Activated naive CD4-positive, alpha-beta T cell treated with anti-CD3 and anti-CD28 coated beads, Interleukin-2, amount 50 U/mL, for 24 hours (primary cell): ENCODE measurements around the gene SENP5.
A peak's percentile ranks its signal among the peaks of the same experiment; 100 is the strongest.

Experiments
- H3K27ac Mint-ChIP-seq: one replicate; pipeline ENCODE4 v1.8.0; 2021; ENCODE audit warnings: mild to moderate bottlenecking, mixed read lengths
- H3K27me3 Mint-ChIP-seq: one replicate; pipeline ENCODE4 v1.8.0; 2021; ENCODE audit warnings: mixed read lengths
- H3K36me3 Mint-ChIP-seq: one replicate; pipeline ENCODE4 v1.8.0; 2021; ENCODE audit warnings: mixed read lengths
- H3K4me1 Mint-ChIP-seq: one replicate; pipeline ENCODE4 v1.8.0; 2021; ENCODE audit warnings: mixed read lengths
- H3K4me3 Mint-ChIP-seq: one replicate; pipeline ENCODE4 v1.8.0; 2021; ENCODE audit warnings: mild to moderate bottlenecking, mixed read lengths
- H3K9me3 Mint-ChIP-seq: one replicate; pipeline ENCODE4 v1.8.0; 2021; ENCODE audit warnings: mixed read lengths

The SENP5 gene

DNA sequence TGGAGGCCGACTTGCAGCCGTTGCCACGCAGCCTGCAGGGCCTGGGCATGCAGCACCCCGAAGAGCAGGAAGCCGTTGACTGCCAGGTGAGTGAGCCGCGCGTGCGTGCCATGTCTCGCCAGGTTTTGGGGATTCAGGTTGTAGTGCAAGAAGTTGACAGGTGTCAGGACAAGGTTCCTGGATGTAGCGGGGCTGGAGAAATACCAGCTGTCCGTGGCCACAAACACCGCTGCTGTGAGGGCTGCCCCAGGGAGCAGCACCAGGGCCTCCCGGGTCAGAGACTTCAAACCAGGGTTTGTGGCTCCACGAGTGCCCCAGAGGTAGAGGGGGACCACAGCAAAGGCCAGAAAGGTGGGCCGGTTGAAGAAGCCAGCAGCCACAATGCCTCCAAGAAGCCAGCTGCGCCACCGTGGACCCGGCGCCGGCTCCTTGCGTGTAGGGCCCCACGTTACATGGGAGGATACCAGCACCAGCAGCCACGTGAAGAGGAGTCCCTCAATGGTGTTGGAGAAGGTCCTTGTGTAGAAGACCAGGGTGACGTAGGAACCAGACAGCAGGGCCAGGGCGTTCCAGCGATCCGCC, 80.2 kb downstream of the SENP5 start:
- Mint-ChIP-seq H3K4me1 (peaks cover 20% of the 10 kb centered on the region), H3K36me3 (peaks cover 5% of the 10 kb centered on the region), H3K9me3 (no peaks in the 10 kb centered on the region), H3K27ac (no peak overlapping the region), H3K4me3 (no peak overlapping the region), H3K27me3 (no peaks in the 10 kb centered on the region)

GRCh38 chr3:196948442-196949284, 80.9 kb downstream of the SENP5 start:
- no peak overlapping the region for H3K4me3 Mint-ChIP-seq
- no peak overlapping the region for H3K27ac Mint-ChIP-seq
- H3K36me3 Mint-ChIP-seq: peaks cover 1% of the 10 kb centered on the region
- no peaks in the 10 kb centered on the region for H3K27me3 Mint-ChIP-seq
- H3K9me3 Mint-ChIP-seq: no peaks in the 10 kb centered on the region
- H3K4me1 Mint-ChIP-seq: peaks cover 13% of the 10 kb centered on the region

GRCh38 chr3:196949285-196949619, 81.5 kb downstream of the SENP5 start:
- Mint-ChIP-seq H3K36me3 (peaks cover 1% of the 10 kb centered on the region), H3K27me3 (no peaks in the 10 kb centered on the region), H3K4me3 (no peak overlapping the region), H3K4me1 (peaks cover 7% of the 10 kb centered on the region), H3K27ac (no peak overlapping the region), H3K9me3 (no peaks in the 10 kb centered on the region)

- Mint-ChIP-seq H3K4me1 (peaks cover 3% of the 10 kb centered on the region), H3K36me3 (peaks cover 1% of the 10 kb centered on the region), H3K27ac (no peak overlapping the region), H3K27me3 (no peaks in the 10 kb centered on the region), H3K9me3 (no peaks in the 10 kb centered on the region), H3K4me3 (no peak overlapping the region)
Measured at GRCh38 chr3:196949750-196950149, 82.0 kb downstream of the SENP5 start.

DNA sequence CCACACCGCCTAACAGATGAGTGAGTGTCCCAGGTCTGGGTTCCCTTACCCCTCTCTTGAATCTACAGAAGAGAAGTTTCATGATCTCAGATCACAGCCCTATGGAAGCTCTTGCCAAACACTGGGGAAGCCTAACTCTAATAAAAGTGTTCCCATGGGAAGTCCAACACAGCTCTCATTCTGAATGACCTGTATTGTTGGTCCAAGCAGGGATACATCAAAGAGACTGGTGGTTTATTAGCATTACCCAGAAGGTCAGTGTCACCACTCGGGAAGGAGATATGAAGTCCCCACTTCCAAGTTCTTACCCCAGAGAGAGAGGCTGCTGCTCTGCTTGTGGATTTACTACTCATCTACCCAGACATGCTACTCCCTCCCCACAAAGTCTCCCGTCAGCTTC, 83.7 kb downstream of the SENP5 start:
- Mint-ChIP-seq H3K27ac (no peak overlapping the region), H3K4me3 (no peak overlapping the region), H3K9me3 (no peaks in the 10 kb centered on the region), H3K27me3 (no peaks in the 10 kb centered on the region), H3K4me1 (no peaks in the 10 kb centered on the region), H3K36me3 (no peaks in the 10 kb centered on the region)

DNA sequence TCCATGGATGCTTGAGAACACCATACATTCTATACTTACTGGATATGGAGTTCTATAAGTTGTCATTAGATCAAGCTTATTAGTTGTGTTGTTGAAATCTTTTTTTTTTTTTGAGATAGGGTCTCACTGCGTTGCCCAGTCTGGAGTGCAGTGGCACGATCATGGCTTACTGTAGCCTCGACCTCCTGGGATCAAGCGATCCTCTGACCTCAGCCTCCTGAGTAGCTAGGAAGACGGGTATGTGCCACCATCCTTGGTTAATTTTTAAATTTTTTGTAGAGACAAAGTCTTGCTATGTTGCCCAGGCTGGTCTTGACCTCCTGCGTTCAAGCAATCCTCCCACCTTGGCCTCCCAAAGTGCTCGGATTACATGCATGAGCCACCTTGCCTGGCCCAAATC, 87.1 kb downstream of the SENP5 start:
- H3K9me3 Mint-ChIP-seq: no peaks in the 10 kb centered on the region
- H3K4me1 Mint-ChIP-seq: no peaks in the 10 kb centered on the region
- no peak overlapping the region for H3K4me3 Mint-ChIP-seq
- no peaks in the 10 kb centered on the region for H3K36me3 Mint-ChIP-seq
- H3K27ac Mint-ChIP-seq: no peak overlapping the region
- H3K27me3 Mint-ChIP-seq: no peaks in the 10 kb centered on the region

GRCh38 chr3:196962108-196962929, 94.6 kb downstream of the SENP5 start:
- no peaks in the 10 kb centered on the region for H3K27me3 Mint-ChIP-seq
- no peak overlapping the region for H3K27ac Mint-ChIP-seq
- no peak overlapping the region for H3K4me3 Mint-ChIP-seq
- no peaks in the 10 kb centered on the region for H3K36me3 Mint-ChIP-seq
- no peaks in the 10 kb centered on the region for H3K4me1 Mint-ChIP-seq
- no peaks in the 10 kb centered on the region for H3K9me3 Mint-ChIP-seq

DNA sequence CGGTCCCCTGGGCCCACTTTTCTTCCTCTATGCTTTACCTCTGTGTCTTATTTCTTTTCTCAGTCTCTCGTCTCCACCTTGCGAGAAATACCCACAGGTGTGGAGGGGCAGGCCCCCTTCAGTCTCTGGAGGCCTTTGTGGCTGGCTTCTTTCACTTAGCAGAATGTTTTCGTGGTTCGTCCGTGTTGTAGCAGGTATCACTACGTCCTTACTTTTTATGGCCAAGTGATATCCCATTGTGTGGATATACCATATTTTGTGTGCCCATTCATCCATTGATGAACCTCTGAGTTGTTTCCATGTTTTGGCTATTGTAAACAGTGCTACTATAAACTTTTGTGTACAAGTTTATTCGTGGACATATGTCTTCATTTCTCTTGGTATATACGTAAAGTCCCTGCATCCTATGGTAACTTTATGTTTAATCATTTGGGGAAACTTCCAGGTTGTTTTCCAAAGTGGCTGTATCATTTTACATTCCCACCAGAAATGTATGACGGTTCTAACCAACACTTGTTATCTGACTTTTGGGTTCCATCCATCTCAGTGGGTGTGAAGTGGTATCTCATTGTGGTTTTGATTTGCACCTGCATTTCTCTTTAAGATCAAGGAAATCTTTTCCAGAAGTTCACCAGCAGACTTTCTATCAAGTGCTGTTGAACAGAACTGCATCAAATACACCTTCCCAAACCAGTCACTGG, 95.4 kb downstream of the SENP5 start:
- Mint-ChIP-seq H3K27ac (no peak overlapping the region), H3K27me3 (no peaks in the 10 kb centered on the region), H3K9me3 (no peaks in the 10 kb centered on the region), H3K4me3 (no peak overlapping the region), H3K4me1 (no peaks in the 10 kb centered on the region), H3K36me3 (no peaks in the 10 kb centered on the region)

- Mint-ChIP-seq H3K9me3 (no peaks in the 10 kb centered on the region), H3K27me3 (no peaks in the 10 kb centered on the region), H3K4me3 (no peak overlapping the region), H3K27ac (no peak overlapping the region), H3K4me1 (no peaks in the 10 kb centered on the region), H3K36me3 (no peaks in the 10 kb centered on the region)
Measured at GRCh38 chr3:196963631-196963953, 95.9 kb downstream of the SENP5 start.

DNA sequence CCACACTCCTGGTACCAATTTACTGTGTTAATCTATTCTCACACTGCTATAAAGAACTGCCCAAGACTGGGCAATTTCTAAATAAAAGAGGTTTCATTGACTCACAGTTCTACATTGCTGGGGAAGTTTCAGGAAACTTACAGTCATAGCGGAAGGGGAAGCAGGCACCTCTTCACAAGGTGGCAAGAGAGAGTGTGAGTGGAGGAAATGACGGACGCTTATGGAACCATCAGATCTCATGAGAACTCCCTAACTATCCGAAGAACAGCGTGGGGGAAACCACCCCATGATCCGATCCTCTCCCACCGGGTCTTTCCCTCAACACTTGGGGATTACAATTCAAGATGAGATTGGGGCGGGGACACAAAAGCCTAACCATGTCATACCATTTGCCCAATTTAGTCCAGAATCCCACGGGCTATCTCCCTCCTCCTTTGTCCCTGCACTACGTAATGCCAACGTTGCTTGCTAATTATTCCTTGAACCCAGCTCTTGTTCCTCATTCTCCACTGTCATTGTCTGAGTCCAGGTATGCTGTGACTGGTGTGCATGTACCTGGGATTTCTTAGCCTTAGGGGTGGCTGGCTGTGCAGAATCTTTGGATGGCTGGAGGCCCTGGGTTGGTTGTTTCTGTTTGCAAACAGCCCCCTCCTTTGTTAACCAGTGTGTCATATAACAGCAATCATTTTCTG, 97.5 kb downstream of the SENP5 start:
- H3K27ac Mint-ChIP-seq: no peak overlapping the region
- no peaks in the 10 kb centered on the region for H3K9me3 Mint-ChIP-seq
- H3K27me3 Mint-ChIP-seq: no peaks in the 10 kb centered on the region
- H3K4me3 Mint-ChIP-seq: no peak overlapping the region
- H3K36me3 Mint-ChIP-seq: no peaks in the 10 kb centered on the region
- no peaks in the 10 kb centered on the region for H3K4me1 Mint-ChIP-seq

DNA sequence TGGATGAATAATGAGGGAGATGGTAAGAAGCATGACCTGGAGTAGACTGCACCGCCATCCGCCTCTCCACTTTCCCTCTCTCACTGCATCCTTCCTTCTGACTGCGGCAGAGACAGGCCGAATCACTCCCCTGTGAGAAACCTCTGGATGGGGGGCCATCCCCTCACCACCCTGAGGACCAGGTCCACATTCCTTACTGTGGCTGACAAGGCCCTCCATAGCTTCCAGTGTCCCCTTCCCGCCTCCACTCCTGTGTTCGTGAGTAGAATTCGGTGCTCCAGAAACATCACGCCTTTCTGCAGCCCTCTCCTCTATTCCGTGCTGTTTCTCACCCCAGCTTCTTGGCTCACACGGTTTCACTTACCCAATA, 98.1 kb downstream of the SENP5 start:
- H3K9me3 Mint-ChIP-seq: no peaks in the 10 kb centered on the region
- no peak overlapping the region for H3K27ac Mint-ChIP-seq
- no peaks in the 10 kb centered on the region for H3K4me1 Mint-ChIP-seq
- H3K27me3 Mint-ChIP-seq: no peaks in the 10 kb centered on the region
- H3K36me3 Mint-ChIP-seq: no peaks in the 10 kb centered on the region
- no peak overlapping the region for H3K4me3 Mint-ChIP-seq

- no peaks in the 10 kb centered on the region for H3K4me1 Mint-ChIP-seq
Measured at GRCh38 chr3:196966526-196967401, 99.0 kb downstream of the SENP5 start.

GRCh38 chr3:196967412-196968232, 99.9 kb downstream of the SENP5 start:
- H3K9me3 Mint-ChIP-seq: no peaks in the 10 kb centered on the region
- no peaks in the 10 kb centered on the region for H3K4me1 Mint-ChIP-seq
- H3K27ac Mint-ChIP-seq: no peak overlapping the region
- peak overlapping the region; percentile 75 for H3K4me3 Mint-ChIP-seq
- H3K27me3 Mint-ChIP-seq: no peaks in the 10 kb centered on the region
- H3K36me3 Mint-ChIP-seq: no peaks in the 10 kb centered on the region

More at GRCh38 chr3:196966526-196967401, 99.0 kb downstream of the SENP5 start:
- no peaks in the 10 kb centered on the region for H3K36me3 Mint-ChIP-seq
- H3K27me3 Mint-ChIP-seq: no peaks in the 10 kb centered on the region
- peak overlapping the region; percentile 36 for H3K4me3 Mint-ChIP-seq
- H3K27ac Mint-ChIP-seq: no peak overlapping the region
- H3K9me3 Mint-ChIP-seq: no peaks in the 10 kb centered on the region
